BLaER1 treated with 17β-estradiol and CSF1 and Interleukin-3, amounts not matched to agents 10 nM and 100 nM (cell line): Measurements from ENCODE around the gene CLN5.

Experiments used
- H3K27ac ChIP-seq, 11 experiments: shearing (Covaris generic); formaldehyde crosslinking; 2 replicates each; pipeline ENCODE4 v1.8.1; 2022
- H3K27me3 ChIP-seq, 11 experiments: shearing (Covaris generic); formaldehyde crosslinking; 2 replicates each; pipeline ENCODE4 v1.8.1; 2022
- H3K36me3 ChIP-seq, 11 experiments: shearing (Covaris generic); formaldehyde crosslinking; 2 replicates each; pipeline ENCODE4 v1.8.1; 2022
- H3K4me1 ChIP-seq, 10 experiments: shearing (Covaris generic); formaldehyde crosslinking; 2 replicates each; pipeline ENCODE4 v1.8.1; 2022
- H3K4me2 ChIP-seq, 11 experiments: shearing (Covaris generic); formaldehyde crosslinking; 2 replicates each; pipeline ENCODE4 v1.8.1; 2022
- H3K4me3 ChIP-seq, 10 experiments: shearing (Covaris generic); formaldehyde crosslinking; 2 replicates each; pipeline ENCODE4 v1.8.1; 2022
- H3K9ac ChIP-seq, 11 experiments: shearing (Covaris generic); formaldehyde crosslinking; 2 replicates each; pipeline ENCODE4 v1.8.1; 2022
- H3K9me3 ChIP-seq, 11 experiments: shearing (Covaris generic); formaldehyde crosslinking; replicated peaks in 1 of 11; 2 replicates each; pipeline ENCODE4 v1.8.1; 2022
- H4K20me1 ChIP-seq, 11 experiments: shearing (Covaris generic); formaldehyde crosslinking; 2 replicates each; pipeline ENCODE4 v1.8.1; 2022
- Cebpa-rat ChIP-seq, 11 experiments: shearing (Covaris generic); IDR thresholded peaks; 2 replicates each; pipeline ENCODE4 v1.8.1; 2022

Gene CLN5

GRCh38 chr13:76991432-76991795 is 467 bp upstream of the CLN5 start:
- Histone ChIP-seq H3K4me3 (peak overlapping the region; percentile 65 to 81 (median 76)), H3K9ac (peak overlapping the region; percentile 83 to 91 (median 89)), H3K9me3 (no peaks in the 10 kb centered on the region), H3K4me1 (peaks cover 14 to 24% (median 22%) of the 10 kb centered on the region in 10 experiments), H4K20me1 (no peaks in the 10 kb centered on the region; a peak in 1 of 22 replicates), H3K4me2 (peak overlapping the region; percentile 60 to 99 (median 96)), H3K27me3 (no peaks in the 10 kb centered on the region), H3K27ac (peak overlapping the region; percentile 80 to 93 (median 84)), H3K36me3 (peaks cover 11 to 17% (median 12%) of the 10 kb centered on the region in 11 experiments; a peak in 21 of 22 replicates)
- no peak for TF ChIP-seq Cebpa-rat (IDR thresholded peaks at IDR 0.05)

- TF ChIP-seq Cebpa-rat (IDR thresholded peaks at IDR 0.05), result no peak
- H3K27ac ChIP-seq, result peak overlapping the region; percentile 80 to 93 (median 84)
- H3K9ac ChIP-seq, result peak overlapping the region; percentile 83 to 91 (median 89)
- no peaks in the 10 kb centered on the region for H3K9me3 ChIP-seq
- peak overlapping the region; percentile 86 to 99 (median 96) for H3K4me2 ChIP-seq
- peaks cover 14 to 24% (median 22%) of the 10 kb centered on the region in 10 experiments for H3K4me1 ChIP-seq
- H3K27me3 ChIP-seq, result no peaks in the 10 kb centered on the region
- H3K36me3 ChIP-seq, result peaks cover 22 to 29% (median 24%) of the 10 kb centered on the region in 11 experiments
- no peaks in the 10 kb centered on the region; a peak in 1 of 22 replicates for H4K20me1 ChIP-seq
- peak overlapping the region; percentile 65 to 81 (median 76) for H3K4me3 ChIP-seq
These were observed 694 bp downstream of the CLN5 start for GRCh38 chr13:76992548-76993001.

- peaks cover 14 to 24% (median 22%) of the 10 kb centered on the region in 10 experiments for H3K4me1 ChIP-seq
- peak overlapping the region; percentile 83 to 91 (median 89) for H3K9ac ChIP-seq
- peak overlapping the region; percentile 86 to 99 (median 96) for H3K4me2 ChIP-seq
- no peaks in the 10 kb centered on the region for H3K27me3 ChIP-seq
- H3K4me3 ChIP-seq, result peak overlapping the region; percentile 65 to 81 (median 76)
- H3K27ac ChIP-seq, result peak overlapping the region in 10 of 11 experiments; percentile 80 to 93 (median 84); a peak in 18 of 22 replicates
- no peaks in the 10 kb centered on the region; a peak in 1 of 22 replicates for H4K20me1 ChIP-seq
- H3K36me3 ChIP-seq, result peaks cover 23 to 33% (median 28%) of the 10 kb centered on the region in 11 experiments
- no peak for TF ChIP-seq Cebpa-rat (IDR thresholded peaks at IDR 0.05)
- no peaks in the 10 kb centered on the region for H3K9me3 ChIP-seq
These were observed 1.1 kb downstream of the CLN5 start for GRCh38 chr13:76993021-76993420.

- no peaks in the 10 kb centered on the region for H3K9me3 ChIP-seq
- H3K9ac ChIP-seq, result peak overlapping the region in 2 of 11 experiments; percentile 85 to 88; a peak in 4 of 22 replicates
- H3K4me3 ChIP-seq, result peak overlapping the region in 5 of 10 experiments; percentile 65 to 79 (median 69); a peak in 7 of 20 replicates
- peaks cover 14 to 24% (median 22%) of the 10 kb centered on the region in 10 experiments for H3K4me1 ChIP-seq
- no peak for TF ChIP-seq Cebpa-rat (IDR thresholded peaks at IDR 0.05)
- peak overlapping the region; percentile 25 to 99 (median 96); a peak in 19 of 22 replicates for H3K4me2 ChIP-seq
- no peaks in the 10 kb centered on the region for H3K27me3 ChIP-seq
- peaks cover 27 to 37% (median 33%) of the 10 kb centered on the region in 11 experiments for H3K36me3 ChIP-seq
- H3K27ac ChIP-seq, result no peak overlapping the region
- H4K20me1 ChIP-seq, result no peaks in the 10 kb centered on the region; a peak in 1 of 22 replicates
These were observed 1.6 kb downstream of the CLN5 start for GRCh38 chr13:76993473-76993872.

GRCh38 chr13:76994281-76994680 is 2.4 kb downstream of the CLN5 start:
- H3K4me3 ChIP-seq, result no peak overlapping the region
- no peak overlapping the region for H3K27ac ChIP-seq
- H4K20me1 ChIP-seq, result no peaks in the 10 kb centered on the region; a peak in 1 of 22 replicates
- peak overlapping the region in 10 of 11 experiments; percentile 9 to 98 (median 92); a peak in 10 of 22 replicates for H3K4me2 ChIP-seq
- H3K4me1 ChIP-seq, result peaks cover 14 to 26% (median 23%) of the 10 kb centered on the region in 10 experiments
- no peak for TF ChIP-seq Cebpa-rat (IDR thresholded peaks at IDR 0.05)
- 0 out of 22 replicates have a peak overlapping the region, but pooled peaks of 1 of the 11 experiments have one; percentile 88 for H3K9ac ChIP-seq
- H3K27me3 ChIP-seq, result no peaks in the 10 kb centered on the region
- H3K9me3 ChIP-seq, result no peaks in the 10 kb centered on the region
- peaks cover 35 to 45% (median 41%) of the 10 kb centered on the region in 11 experiments for H3K36me3 ChIP-seq

GRCh38 chr13:77000475-77000874 is 8.6 kb downstream of the CLN5 start:
- H3K4me2 ChIP-seq, result peak overlapping the region; percentile 12 to 58 (median 41); a peak in 21 of 22 replicates
- no peaks in the 10 kb centered on the region for H3K9me3 ChIP-seq
- H3K36me3 ChIP-seq, result peaks cover 56 to 89% (median 74%) of the 10 kb centered on the region in 11 experiments
- H4K20me1 ChIP-seq, result peaks cover 10 to 55% (median 22%) of the 10 kb centered on the region in 11 experiments; a peak in 13 of 22 replicates
- TF ChIP-seq Cebpa-rat (IDR thresholded peaks at IDR 0.05), result no peak
- no peaks in the 10 kb centered on the region for H3K27me3 ChIP-seq
- H3K27ac ChIP-seq, result no peak overlapping the region; a peak in 1 of 22 replicates
- no peak overlapping the region for H3K4me3 ChIP-seq
- H3K9ac ChIP-seq, result no peak overlapping the region
- H3K4me1 ChIP-seq, result peaks cover 22 to 37% (median 30%) of the 10 kb centered on the region in 10 experiments

GRCh38 chr13:77001540-77001939 is 9.7 kb downstream of the CLN5 start:
- Histone ChIP-seq H3K4me3 (no peak overlapping the region), H3K36me3 (peaks cover 46 to 83% (median 66%) of the 10 kb centered on the region in 11 experiments), H3K4me2 (peak overlapping the region in 3 of 11 experiments; percentile 0 to 41 (median 40); a peak in 3 of 22 replicates), H3K4me1 (peaks cover 22 to 37% (median 30%) of the 10 kb centered on the region in 10 experiments), H3K9ac (0 out of 22 replicates have a peak overlapping the region, but pooled peaks of 2 of the 11 experiments have one; percentile 10 to 18), H3K9me3 (no peaks in the 10 kb centered on the region), H3K27ac (no peak overlapping the region), H4K20me1 (peaks cover 10 to 66% (median 23%) of the 10 kb centered on the region in 11 experiments; a peak in 13 of 22 replicates), H3K27me3 (no peaks in the 10 kb centered on the region)
- no peak for TF ChIP-seq Cebpa-rat (IDR thresholded peaks at IDR 0.05)

- peaks cover 44 to 83% (median 65%) of the 10 kb centered on the region in 11 experiments for H3K36me3 ChIP-seq
These were observed 10.2 kb downstream of the CLN5 start for GRCh38 chr13:77001963-77002587.

More at GRCh38 chr13:77001963-77002587, 10.2 kb downstream of the CLN5 start:
- Histone ChIP-seq H3K9ac (peak overlapping the region in 2 of 11 experiments; percentile 10 to 18; a peak in 1 of 22 replicates), H4K20me1 (peaks cover 10 to 71% (median 26%) of the 10 kb centered on the region in 11 experiments; a peak in 14 of 22 replicates), H3K9me3 (no peaks in the 10 kb centered on the region), H3K4me2 (peak overlapping the region in 4 of 11 experiments; percentile 0 to 50 (median 40); a peak in 2 of 22 replicates), H3K27me3 (no peaks in the 10 kb centered on the region), H3K27ac (no peak overlapping the region), H3K4me1 (peaks cover 22 to 36% (median 30%) of the 10 kb centered on the region in 10 experiments), H3K4me3 (no peak overlapping the region)
- no peak for TF ChIP-seq Cebpa-rat (IDR thresholded peaks at IDR 0.05)
